IPS-NIHi11 (cell line): Measurements from ENCODE around the gene MDGA2.
A peak's percentile ranks its signal among the peaks of the same experiment; 100 is the strongest.

ENCODE experiments used
- DNase-seq: peaks from one replicate; pipeline ENCODE4 v3.0.0; 2012; ENCODE audit warnings: mixed read lengths, low spot score

Gene MDGA2

DNA sequence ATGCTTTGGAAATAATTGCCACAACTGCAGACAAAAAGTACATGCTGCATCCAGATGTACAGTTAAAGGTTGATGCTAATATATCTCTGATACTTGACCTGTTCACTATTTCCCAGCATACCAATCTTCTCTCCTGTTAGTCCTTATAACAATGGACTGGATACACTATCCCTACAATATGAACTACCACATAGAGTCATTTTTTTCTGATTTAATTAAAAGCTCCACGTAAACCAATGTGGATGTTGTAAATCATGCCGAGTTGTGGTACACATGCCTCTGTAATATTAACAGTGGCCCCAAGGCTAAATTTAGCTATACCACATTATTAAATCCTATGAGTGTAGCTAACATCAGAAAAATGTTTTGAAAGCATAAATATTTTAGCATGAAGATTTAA, 554.8 kb downstream of the MDGA2 start:
- no peak for DNase-seq

DNA sequence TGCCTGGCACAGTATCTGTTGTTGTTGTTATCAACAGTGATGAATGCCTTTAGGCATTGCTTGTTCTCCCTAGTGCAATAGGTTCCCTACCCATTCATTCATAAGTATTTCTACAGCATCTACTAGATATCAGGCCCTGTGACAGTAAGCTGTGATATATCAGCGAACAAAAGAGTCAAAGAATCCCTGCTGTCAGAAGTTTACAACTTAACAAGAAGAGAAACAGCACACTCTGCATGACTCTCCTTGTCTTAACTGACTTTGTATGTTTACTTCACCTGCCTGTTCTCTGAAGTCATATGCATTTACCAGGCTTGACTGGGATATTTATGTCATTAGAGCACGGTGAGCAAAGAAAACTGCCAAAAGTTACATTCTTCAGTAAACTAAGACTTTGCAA, 571.6 kb downstream of the MDGA2 start:
- DNase-seq, result no peak

DNA sequence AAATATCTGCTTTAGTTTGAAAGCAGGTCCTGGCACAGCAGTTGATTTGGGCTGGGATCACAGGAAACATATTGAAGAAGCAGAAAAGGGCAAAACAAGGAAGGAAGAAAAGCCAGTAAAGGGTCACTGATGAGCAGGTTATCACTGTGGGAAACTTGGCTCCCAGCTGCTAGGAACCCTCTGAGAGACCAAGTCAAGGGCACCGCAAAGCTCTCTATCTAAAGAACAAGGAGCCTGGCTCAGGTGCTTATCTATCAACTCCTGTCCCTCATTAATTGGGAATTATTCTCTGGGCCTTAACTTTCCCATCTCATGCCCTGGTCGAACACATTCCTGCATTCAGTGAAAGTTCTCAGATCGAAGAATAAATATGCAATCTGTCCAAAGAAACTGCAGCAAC, 572.9 kb downstream of the MDGA2 start:
- no peak for DNase-seq

DNA sequence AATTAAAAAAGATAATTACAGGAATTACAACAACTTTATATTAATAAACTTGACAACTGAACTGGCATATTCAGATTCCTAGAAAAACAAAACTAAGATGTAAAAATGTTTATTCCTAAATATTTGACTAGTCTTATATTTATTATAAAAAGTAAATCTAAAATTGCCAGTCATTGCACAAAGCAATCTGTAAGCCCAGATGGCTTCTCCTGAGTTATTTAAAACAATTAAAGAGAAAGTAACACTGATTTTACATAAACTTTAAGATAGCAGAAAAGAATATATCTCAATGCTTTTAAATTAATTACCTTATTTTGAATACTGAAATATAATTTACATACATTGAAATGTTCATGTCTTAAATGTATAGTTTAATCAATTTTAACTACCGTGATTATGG, 589.7 kb downstream of the MDGA2 start:
- no peak for DNase-seq

DNA sequence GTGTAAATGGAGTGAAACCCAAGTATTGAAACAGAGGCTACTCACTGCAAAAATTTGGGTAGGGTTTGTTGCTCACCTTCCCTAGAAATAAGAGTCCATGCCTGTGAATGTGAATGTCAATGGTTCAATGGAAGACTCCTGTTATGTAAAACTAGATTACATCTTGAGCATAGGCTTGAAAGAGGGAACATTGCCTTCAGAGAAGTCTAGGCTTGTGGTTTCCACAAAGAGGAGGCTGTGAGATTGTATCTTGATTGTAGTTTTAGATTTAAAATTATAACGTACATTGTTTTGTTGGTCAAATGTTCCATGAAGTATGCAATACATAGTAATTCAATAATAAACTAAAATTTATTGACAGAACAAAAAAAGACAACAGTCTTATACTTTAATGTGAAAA, 610.1 kb downstream of the MDGA2 start:
- peak; percentile 10 for DNase-seq

DNA sequence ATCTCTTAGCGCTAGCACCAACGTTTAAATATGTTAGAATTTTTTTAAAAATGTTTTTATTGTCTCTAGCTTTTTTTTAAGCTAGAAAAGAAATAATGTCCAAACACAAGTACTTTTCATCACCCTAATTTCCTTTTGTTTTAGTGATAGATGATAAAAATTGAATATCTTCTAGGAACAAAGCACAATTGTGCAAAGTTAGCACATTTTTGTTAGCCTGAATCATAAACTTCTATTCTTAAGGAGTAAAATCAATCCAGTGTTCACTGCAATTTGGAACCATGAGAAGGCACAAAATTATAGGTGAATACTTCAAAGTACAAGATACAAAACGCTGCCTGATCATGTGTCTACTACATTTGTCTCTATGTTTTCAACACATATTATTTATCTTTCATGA, 615.4 kb downstream of the MDGA2 start:
- no peak for DNase-seq

DNA sequence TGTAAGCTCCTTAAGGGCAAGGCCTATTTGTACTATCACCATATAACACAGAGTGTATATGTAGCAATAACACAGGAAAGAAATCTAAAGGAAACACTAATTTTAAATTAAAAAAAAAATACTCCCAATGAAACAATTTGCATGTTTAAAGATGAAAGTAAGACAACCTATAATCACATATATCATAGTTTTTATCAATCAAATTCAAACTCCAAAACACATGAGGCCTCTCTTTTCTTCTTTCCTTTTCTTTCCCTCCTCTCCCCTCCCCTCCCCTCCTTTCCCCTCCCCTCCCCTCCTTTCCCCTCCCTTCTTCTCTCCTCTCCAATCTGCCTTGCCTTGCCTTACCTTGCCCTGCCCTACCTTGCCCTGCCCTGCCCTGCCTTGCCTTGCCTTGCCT, 618.0 kb downstream of the MDGA2 start:
- DNase-seq, result no peak

DNA sequence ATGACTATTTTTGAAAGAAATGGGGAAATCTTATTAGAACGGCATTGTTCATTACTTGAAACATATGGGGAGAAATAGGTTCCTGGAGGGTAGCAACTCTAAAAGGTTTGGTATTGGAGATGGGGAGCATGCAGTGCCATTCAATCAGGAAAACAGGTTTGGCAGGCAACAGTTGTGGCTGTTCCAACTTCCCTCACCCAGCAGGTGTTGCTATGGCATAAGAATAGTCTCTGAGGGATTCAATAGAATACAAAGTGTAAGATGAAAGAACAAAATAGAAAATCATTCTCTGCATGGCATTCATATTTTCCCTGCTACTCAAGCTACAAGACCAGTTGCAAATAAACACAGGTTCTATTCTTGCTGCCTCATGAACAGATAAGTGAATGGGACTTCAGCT, 630.6 kb downstream of the MDGA2 start:
- DNase-seq, result peak; percentile 47

DNA sequence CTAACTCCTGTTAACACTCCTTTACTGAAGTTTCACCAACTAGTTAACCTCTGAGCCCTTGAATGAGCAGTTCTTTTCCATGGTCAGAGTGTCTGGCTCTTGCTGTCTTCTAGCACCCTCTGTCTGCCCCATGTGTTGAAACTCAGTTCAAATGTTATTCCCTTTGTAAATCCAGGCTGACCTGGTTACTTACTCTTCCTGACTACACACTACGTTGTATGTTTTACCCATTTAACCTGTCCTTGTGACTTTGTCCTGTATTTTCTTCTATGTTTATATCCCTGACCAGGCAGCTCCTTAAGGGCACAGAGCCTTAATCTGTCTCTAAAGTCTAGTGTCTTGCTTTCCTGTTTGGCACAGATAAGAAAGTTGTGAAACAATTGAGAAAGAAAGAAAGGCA, 634.9 kb downstream of the MDGA2 start:
- DNase-seq, result peak; percentile 15

DNA sequence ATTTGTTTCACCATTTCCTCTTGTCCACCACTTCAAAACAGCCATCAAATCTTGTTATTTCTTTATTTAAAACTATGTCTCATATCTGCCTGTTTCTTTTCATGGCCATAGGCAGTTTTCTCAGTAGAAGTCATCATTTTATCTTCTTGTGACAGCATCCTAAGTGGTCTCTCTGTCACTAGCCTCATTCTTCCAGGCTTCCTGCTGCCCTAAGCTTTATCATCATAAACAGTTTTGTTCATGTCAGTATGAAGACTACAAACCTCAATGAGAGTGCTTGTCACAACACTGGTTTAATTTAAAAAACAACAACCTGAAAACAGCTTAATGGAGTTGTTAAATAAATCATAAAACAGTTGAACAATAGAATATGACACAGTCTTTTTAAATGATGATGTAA, 636.1 kb downstream of the MDGA2 start:
- DNase-seq, result no peak

DNA sequence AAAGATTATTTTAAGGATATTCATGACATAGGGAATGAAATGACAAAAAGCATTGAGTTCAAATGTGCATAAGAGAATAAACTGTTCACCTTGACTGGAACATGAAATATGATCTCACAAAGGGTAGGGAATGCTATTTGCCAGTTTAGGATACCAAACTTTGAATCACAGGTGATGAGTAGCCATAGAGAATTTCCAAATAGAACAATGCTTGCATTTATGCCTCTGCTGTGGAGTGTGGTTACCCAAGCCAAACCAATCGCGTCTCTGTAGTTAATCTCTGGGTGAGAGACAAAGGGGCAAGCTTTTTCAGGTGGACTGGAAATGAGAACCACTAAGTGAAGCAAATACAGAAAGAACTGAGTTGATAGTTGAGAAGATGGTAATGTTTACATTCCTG, 652.7 kb downstream of the MDGA2 start:
- DNase-seq, result no peak

DNA sequence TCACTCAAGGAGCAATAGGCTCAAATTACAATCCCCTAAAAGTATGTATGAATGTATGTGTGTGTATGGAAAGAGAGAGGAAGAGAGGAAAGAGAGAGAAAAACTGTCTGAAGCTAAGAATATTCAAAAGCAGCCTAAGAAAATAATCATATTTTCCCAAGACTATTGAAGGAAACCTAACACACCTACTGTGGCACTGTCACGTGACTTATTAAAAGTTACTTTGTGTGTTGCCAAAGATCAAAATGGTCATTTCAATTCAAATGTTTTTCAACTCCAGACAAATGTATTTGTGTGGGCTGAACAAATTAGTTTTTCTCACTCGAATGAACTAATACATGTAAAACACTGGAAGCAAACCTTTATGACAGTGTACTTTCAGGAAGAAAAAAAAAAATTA, 654.9 kb downstream of the MDGA2 start:
- no peak for DNase-seq

DNA sequence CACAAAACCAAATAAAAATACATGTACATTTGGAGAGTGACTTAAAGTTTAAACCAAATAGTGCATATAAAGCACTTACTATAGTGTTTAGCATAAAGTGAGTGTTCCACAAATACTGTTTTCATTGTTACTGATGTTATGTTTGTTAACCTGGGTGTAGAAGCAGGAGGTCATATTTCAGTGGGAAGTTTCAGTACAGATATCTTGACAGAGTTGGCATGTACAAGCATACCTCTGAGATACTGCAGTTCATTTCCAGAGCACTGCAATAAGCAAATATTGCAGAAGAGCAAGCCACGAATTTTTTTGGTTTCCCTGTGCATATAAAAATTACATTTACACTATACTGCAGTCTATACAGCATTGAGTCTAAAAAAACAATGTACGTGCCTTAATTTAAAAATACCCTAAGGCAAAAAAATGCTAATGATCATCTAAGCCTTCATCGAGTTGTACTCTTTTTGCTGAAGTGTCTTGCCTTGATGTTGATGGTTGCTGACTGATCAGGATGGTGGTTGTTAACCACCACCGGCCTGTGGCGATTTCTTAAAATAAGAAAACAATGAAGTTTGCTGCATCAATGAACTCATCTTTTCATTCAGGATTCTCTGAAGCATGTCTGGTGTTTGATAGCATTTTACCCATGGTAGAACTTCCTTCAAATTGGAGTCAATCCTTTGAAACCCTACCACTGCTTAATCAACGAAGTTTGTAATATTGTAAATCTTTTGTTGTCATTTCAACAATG, 662.7 kb downstream of the MDGA2 start:
- no peak for DNase-seq

DNA sequence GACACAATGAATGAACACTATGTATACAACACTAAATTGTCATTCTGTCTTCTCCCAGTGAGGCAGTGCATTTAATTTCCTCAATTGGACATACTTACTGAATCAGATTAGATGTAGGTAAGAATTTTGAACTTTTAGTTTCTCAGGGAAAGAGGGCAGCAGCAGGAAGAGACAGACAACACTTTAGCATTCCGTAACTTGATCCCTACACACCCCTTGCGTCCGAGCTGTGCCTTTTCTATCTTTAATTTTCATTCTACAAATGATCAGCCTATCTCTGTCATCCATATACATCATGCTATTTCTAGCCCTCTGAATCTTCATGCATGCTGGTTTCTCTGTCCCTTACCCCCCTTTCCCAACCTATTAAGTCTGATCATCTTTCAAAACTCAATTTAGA, 665.8 kb downstream of the MDGA2 start:
- no peak for DNase-seq

DNA sequence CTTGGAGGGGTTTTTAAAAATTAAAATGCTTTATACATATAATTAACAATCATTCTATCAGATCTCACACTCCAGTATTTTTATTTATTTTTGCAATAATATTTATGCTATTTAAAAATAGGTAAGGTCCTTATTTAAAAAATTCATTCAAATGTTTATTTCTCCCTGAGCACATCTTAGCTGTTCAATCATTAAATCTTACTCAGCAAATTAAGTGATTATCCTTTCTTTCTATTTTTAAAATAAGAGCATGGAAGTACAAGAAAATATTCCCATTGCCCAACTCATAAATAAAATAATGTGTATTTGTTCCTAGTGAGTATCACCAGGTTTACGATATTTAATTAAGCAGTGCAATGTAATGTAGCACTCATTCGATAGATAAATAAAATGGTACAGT, 666.7 kb downstream of the MDGA2 start:
- no peak for DNase-seq

DNA sequence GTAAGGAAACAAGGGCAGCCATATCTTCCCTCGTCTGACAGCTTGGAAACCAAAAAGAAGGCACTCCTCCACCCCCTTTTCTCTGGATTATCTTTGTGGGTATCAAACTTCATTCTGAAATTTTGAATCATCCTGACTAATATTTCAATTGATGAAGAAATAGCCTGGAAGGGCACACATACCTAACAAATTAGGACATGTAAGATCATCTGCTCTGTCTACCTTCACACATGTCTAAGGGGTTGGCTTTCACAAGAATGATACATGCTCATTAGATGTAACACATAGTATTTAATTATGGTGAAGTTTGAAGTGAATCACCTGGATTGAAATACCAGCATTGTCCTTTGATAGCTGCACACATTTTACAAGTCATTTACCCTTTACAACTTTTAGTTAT, 675.7 kb downstream of the MDGA2 start:
- no peak for DNase-seq

DNA sequence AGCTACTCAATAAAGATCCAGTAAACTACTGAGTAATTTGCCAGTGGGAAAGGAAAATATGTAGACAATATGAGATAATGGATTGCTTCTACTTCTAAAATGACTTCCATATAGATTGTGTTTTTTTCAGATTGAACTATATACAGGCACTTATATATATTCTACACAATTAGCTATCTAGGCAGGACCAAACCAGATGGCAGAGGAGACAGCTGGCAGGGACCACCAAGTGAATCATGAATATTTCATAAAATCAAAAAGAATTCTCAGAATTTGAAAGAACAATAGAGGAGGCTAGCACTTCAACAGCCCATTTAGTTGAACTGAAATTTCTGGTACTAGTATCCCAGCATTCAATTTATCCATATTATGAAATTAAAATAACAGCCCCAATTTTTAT, 685.8 kb downstream of the MDGA2 start:
- no peak for DNase-seq

DNA sequence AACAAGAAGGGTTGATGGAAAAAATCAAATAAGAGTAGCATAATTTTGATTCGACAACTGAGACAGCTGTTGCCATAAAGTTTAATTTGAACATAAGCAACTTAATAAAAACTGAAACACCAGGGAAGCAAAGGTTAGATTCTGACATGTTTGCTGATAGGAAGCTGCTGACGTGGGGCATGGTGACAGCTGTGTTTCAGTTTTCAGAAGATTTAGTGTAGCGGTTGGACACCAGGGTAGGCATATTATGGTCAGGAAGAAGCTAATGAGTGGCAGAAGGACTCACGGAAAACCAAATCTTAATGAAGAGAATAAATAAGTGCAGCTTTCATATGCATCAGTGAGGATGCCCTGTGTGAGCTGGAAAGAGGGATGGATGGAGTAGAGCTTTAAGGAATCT, 687.1 kb downstream of the MDGA2 start:
- DNase-seq, result no peak

DNA sequence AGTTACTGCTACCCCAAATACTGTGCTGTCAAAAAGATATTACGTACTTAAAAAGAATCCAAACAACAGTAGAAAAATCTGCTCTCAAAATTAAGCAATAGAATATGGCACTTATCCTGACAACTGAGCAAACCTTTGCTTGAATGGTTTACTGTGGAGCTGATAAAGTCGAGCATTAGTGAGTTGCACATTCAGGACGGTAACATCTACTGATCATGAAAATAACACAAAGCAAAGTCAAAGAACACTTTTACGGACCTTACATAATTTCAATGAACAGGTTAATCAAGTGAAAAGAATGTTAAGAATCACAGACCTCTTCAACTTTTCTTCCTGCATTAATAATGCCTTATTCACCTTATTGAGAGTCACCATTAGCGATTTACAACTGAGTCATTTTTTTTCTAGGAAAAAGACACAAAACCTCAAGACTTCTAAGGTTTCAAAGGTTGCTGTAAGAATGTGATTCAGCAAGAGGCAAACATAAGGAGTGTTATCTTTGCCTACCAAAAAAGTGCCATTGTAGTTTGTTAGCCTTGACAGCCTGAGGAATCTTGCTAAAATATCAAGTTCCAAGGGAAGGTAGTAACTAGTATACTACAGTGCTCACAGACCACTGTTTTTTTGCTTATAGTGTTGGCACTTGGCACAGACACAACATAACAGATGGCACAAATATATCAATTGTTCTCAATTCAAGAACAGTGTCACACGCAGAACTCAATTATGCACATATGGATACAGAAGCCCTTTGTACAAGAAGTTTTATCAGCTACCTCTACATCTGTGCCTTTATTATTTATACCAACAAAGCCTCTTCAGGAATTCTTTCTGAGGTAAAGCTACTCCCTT, 689.6 kb downstream of the MDGA2 start:
- DNase-seq, result no peak

DNA sequence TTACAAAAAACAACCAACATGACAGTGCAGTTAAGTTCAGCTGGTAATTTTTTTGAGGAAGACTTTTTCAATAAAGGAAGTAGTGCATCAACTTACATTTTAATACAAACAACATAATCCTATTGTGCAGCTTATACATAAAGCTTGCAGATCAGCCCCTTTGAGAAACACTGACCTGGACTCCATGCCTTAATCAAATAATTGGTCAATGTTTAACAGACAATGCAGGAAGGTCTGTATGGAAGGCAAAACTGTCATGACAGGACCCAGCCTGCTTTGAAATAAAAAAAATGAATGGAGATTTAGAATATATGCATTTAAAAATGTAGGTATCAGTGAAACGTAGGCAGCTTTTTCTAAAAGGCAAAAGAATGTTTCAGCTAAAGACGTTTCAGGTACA, 702.1 kb downstream of the MDGA2 start:
- DNase-seq, result no peak

DNA sequence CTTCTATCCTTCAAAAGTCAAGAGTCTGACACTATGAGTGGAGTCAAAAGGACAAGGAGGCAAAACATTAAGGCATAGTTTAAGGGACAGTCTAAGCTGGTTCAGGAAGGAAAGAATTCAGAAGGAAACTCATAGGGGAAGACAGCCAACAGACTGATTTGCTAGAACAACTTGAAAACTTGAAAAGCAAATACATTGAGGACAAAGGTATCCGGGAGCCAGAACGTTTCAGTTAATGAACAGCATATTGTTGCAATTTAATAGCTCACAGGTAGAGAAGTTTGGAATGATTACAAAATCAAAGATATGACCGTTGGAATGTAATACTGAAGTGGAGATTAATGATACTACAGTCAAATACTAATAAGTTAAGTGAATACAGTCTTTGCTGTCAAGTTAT, 711.0 kb downstream of the MDGA2 start:
- DNase-seq, result no peak

DNA sequence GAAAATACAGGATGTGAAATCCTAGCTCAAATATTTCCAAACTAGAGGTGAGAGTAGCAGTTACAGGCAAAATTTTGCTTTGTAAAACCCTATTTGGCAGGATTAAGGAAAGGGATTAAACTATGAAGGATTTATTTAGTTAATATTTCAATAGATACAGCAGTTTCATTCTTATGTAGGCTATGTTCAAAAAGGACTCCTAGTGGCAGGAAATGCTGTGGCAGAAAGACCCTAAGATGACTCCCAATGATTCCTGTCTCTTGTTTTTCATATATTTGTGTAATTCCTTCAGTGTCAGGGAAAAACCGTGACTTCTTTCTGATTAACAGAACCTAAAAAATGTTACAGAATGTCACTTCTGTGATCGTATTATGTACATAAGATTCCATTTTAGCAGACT, 724.3 kb downstream of the MDGA2 start:
- DNase-seq, result no peak

DNA sequence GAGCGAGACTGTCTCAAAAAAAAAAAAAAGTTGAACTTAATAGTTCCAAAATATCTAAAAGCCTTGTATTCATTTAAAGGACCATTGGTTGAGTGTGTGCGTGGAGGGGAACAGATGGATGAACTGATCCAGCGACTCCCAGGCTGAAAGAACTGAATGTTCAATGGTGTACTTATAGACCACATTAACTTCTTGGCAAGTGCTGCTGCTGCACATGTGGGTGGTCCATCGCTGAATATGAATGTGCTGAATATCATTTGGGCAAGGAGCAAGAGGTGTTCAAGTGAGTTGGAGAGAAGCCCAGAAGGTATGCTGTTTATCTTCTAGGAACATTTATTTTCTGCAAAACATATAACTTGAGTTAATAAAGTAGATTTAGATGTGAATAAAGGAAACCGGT, 734.8 kb downstream of the MDGA2 start:
- no peak for DNase-seq

DNA sequence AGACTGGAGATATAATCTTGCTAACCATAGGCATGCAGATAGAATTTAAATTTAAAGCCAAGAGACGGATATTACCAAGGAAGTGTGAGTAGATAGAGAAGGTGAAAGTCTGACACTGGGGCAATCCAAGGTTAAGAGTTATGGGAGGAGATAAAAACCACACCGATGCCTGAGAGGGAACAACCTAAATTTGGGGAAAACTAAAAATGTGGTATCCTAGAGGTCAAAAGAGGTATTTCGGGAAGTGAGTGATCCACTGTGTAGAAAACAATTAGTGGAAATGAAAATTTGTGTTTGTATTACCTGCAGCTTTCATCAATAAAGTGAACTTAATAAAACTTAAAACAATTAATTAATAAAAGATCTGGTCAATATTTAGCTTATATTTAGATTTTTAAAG, 754.9 kb downstream of the MDGA2 start:
- no peak for DNase-seq
